ENCODE data around the gene KCNIP3.

GRCh38 chr2:95380280-95380679 lies 83.1 kb downstream of the KCNIP3 start:
- TF ChIP-seq, protein P1, sequence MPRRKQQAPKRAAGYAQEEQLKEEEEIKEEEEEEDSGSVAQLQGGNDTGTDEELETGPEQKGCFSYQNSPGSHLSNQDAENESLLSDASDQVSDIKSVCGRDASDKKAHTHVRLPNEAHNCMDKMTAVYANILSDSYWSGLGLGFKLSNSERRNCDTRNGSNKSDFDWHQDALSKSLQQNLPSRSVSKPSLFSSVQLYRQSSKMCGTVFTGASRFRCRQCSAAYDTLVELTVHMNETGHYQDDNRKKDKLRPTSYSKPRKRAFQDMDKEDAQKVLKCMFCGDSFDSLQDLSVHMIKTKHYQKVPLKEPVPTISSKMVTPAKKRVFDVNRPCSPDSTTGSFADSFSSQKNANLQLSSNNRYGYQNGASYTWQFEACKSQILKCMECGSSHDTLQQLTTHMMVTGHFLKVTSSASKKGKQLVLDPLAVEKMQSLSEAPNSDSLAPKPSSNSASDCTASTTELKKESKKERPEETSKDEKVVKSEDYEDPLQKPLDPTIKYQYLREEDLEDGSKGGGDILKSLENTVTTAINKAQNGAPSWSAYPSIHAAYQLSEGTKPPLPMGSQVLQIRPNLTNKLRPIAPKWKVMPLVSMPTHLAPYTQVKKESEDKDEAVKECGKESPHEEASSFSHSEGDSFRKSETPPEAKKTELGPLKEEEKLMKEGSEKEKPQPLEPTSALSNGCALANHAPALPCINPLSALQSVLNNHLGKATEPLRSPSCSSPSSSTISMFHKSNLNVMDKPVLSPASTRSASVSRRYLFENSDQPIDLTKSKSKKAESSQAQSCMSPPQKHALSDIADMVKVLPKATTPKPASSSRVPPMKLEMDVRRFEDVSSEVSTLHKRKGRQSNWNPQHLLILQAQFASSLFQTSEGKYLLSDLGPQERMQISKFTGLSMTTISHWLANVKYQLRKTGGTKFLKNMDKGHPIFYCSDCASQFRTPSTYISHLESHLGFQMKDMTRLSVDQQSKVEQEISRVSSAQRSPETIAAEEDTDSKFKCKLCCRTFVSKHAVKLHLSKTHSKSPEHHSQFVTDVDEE (CRISPR knock-in tag; IDR thresholded peaks at IDR 0.05) = no peak
- TF ChIP-seq, protein P2, sequence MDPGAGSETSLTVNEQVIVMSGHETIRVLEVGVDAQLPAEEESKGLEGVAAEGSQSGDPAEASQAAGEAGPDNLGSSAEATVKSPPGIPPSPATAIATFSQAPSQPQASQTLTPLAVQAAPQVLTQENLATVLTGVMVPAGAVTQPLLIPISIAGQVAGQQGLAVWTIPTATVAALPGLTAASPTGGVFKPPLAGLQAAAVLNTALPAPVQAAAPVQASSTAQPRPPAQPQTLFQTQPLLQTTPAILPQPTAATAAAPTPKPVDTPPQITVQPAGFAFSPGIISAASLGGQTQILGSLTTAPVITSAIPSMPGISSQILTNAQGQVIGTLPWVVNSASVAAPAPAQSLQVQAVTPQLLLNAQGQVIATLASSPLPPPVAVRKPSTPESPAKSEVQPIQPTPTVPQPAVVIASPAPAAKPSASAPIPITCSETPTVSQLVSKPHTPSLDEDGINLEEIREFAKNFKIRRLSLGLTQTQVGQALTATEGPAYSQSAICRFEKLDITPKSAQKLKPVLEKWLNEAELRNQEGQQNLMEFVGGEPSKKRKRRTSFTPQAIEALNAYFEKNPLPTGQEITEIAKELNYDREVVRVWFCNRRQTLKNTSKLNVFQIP (CRISPR knock-in tag; IDR thresholded peaks at IDR 0.05; ENCODE audit: borderline replicate concordance, low read depth) = no peak
- no peak for TF ChIP-seq ZNF8 (CRISPR knock-in tag; IDR thresholded peaks at IDR 0.05)
- no peak for TF ChIP-seq BACH2 (CRISPR knock-in tag; IDR thresholded peaks at IDR 0.05; ENCODE audit: borderline replicate concordance)
- no peak for TF ChIP-seq CREB5 (CRISPR knock-in tag; IDR thresholded peaks at IDR 0.05; ENCODE audit: low read depth)
- no peak for TF ChIP-seq PATZ1 (CRISPR knock-in tag; IDR thresholded peaks at IDR 0.05; ENCODE audit: borderline replicate concordance)
- no peak for TF ChIP-seq ZFP30 (CRISPR knock-in tag; IDR thresholded peaks at IDR 0.05)
- no peak for TF ChIP-seq CSDC2 (CRISPR knock-in tag; IDR thresholded peaks at IDR 0.05)
- TF ChIP-seq ZFP3 (CRISPR knock-in tag; IDR thresholded peaks at IDR 0.05) = no peak
- no peak for TF ChIP-seq SNAI2 (CRISPR knock-in tag; IDR thresholded peaks at IDR 0.05)
- no peak for TF ChIP-seq ARNTL (CRISPR knock-in tag; IDR thresholded peaks at IDR 0.05; ENCODE audit: borderline replicate concordance, low read depth)
- TF ChIP-seq ZC3H10 (CRISPR knock-in tag; IDR thresholded peaks at IDR 0.05) = no peak
- no peak for TF ChIP-seq TOX (CRISPR knock-in tag; IDR thresholded peaks at IDR 0.05; ENCODE audit: borderline replicate concordance)
- TF ChIP-seq GLIS3 (CRISPR knock-in tag; IDR thresholded peaks at IDR 0.05) = no peak
